D721Med (cell line): ENCODE measurements around the gene GPC6.

Experiments
- DNase-seq: peaks from one replicate; pipeline ENCODE4 v3.0.0; 2011; ENCODE audit warnings: low spot score; ENCODE audit not compliant: insufficient read length
- FAIRE-seq: peaks from 2 replicates; lab custom pipeline; 2011; peaks lifted over from hg19 to GRCh38; lab: Jason Lieb, UNC
- CTCF ChIP-seq: IDR thresholded peaks from 2 replicates; pipeline ENCODE4 v1.5.1; 2012; ENCODE audit warnings: mild to moderate bottlenecking, control low read depth; ENCODE audit not compliant: insufficient read depth; ENCODE audit errors: missing control alignments

The GPC6 gene

GRCh38 chr13:93549326-93550005 is 322.9 kb downstream of the GPC6 start:
- DNase-seq (no peak), FAIRE-seq (no peak)
- no peak for TF ChIP-seq CTCF

- no peak for DNase-seq
- TF ChIP-seq CTCF: no peak
- no peak for FAIRE-seq
Observed at GRCh38 chr13:93550236-93550635, 323.6 kb downstream of the GPC6 start.

GRCh38 chr13:93552596-93552995 is 326.0 kb downstream of the GPC6 start:
- DNase-seq (no peak), FAIRE-seq (no peak)
- no peak for TF ChIP-seq CTCF

DNA sequence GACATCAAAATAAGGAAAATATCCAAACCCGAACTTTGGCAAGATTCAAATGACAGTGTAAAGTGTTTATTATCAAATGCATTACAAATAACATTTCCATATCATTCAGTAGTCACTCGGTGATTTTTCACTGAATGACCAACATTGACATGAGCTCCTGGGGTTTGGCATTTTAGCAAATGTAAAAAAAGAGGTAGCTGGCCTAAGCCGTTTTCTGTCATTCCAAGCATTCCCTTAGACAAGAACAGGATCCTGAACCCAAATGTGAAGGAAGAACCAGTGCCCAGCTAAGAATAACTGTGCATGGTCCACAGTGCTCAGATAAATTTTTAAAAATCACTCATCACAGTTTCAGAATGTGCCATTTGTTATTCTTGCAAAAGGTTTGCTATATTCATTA is 327.9 kb downstream of the GPC6 start:
- TF ChIP-seq CTCF: no peak
- FAIRE-seq (no peak), DNase-seq (no peak)

DNA sequence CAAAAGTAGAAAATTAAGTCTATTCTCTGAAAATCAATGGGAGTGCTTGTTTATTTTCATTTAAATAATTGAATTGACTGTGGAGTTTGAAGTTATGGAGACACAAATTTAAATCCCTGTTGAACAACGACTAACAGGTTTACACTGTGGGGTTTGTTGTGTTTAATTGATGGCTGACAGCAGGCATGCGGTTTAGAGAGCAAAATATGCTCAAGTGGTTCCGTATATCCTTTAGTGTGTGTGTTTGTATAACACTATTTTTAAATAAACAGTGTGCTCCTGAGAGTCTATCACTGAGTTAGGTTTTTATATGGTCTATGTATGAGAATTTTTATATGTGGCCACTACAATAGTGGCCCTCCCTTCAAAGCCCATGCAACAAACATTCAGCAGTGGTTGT is 332.0 kb downstream of the GPC6 start:
- DNase-seq: no peak
- no peak for TF ChIP-seq CTCF
- FAIRE-seq: no peak

GRCh38 chr13:93559718-93560117 is 333.1 kb downstream of the GPC6 start:
- FAIRE-seq: no peak
- no peak for DNase-seq

More at GRCh38 chr13:93559718-93560117, 333.1 kb downstream of the GPC6 start:
- no peak for TF ChIP-seq CTCF
